HUES6 (cell line): ENCODE data around the gene DGKD.

Experiments
- H3K27ac ChIP-seq: 2 replicates; pipeline ENCODE4 v1.7.0; 2013; ENCODE audit warnings: low read depth, mild to moderate bottlenecking, low read length, inconsistent platforms
- H3K27me3 ChIP-seq: 2 replicates; pipeline ENCODE4 v1.6.1; 2013; ENCODE audit warnings: low read length; ENCODE audit not compliant: control insufficient read depth, insufficient read depth
- H3K36me3 ChIP-seq: 2 replicates; pipeline ENCODE4 v1.6.1; 2013; ENCODE audit warnings: low read length; ENCODE audit not compliant: control insufficient read depth, insufficient read depth
- H3K4me1 ChIP-seq: 2 replicates; pipeline ENCODE4 v1.6.1; 2013; ENCODE audit warnings: low read length; ENCODE audit not compliant: control insufficient read depth, insufficient read depth
- H3K4me3 ChIP-seq: 2 replicates; pipeline ENCODE4 v1.5.1; 2013; ENCODE audit warnings: low read depth, low read length
- H3K9ac ChIP-seq: one replicate; pipeline ENCODE4 v1.6.1; 2013; ENCODE audit warnings: mild to moderate bottlenecking, low read length
- H3K9me3 ChIP-seq: 2 replicates; pipeline ENCODE4 v1.6.1; 2013; ENCODE audit warnings: low read depth, low read length; ENCODE audit not compliant: control insufficient read depth, insufficient read depth

The DGKD gene

GRCh38 chr2:233456111-233456510, 101.8 kb downstream of the DGKD start:
- Histone ChIP-seq H3K9me3 (no peaks in the 10 kb centered on the region), H3K4me3 (no peak overlapping the region), H3K27ac (no peak overlapping the region), H3K9ac (no peak overlapping the region), H3K4me1 (no peaks in the 10 kb centered on the region), H3K27me3 (no peaks in the 10 kb centered on the region), H3K36me3 (peaks cover 63% of the 10 kb centered on the region)

- Histone ChIP-seq H3K4me3 (no peak overlapping the region), H3K9me3 (no peaks in the 10 kb centered on the region), H3K4me1 (no peaks in the 10 kb centered on the region), H3K27ac (no peak overlapping the region), H3K36me3 (peaks cover 67% of the 10 kb centered on the region), H3K9ac (no peak overlapping the region), H3K27me3 (no peaks in the 10 kb centered on the region)
Measured at GRCh38 chr2:233456934-233457333, 102.6 kb downstream of the DGKD start.

- H3K36me3 ChIP-seq, result peaks cover 67% of the 10 kb centered on the region
Measured at GRCh38 chr2:233457356-233457755, 103.1 kb downstream of the DGKD start.

GRCh38 chr2:233458031-233458610, 103.8 kb downstream of the DGKD start:
- Histone ChIP-seq H3K9ac (no peak overlapping the region), H3K36me3 (peaks cover 67% of the 10 kb centered on the region), H3K27me3 (no peaks in the 10 kb centered on the region), H3K9me3 (no peaks in the 10 kb centered on the region), H3K4me1 (no peaks in the 10 kb centered on the region), H3K27ac (no peak overlapping the region), H3K4me3 (no peak overlapping the region)

More at GRCh38 chr2:233457356-233457755, 103.1 kb downstream of the DGKD start:
- H3K4me1 ChIP-seq, result no peaks in the 10 kb centered on the region
- H3K9me3 ChIP-seq, result no peaks in the 10 kb centered on the region
- no peak overlapping the region for H3K4me3 ChIP-seq
- no peaks in the 10 kb centered on the region for H3K27me3 ChIP-seq
- H3K27ac ChIP-seq, result no peak overlapping the region
- no peak overlapping the region for H3K9ac ChIP-seq

- no peak overlapping the region for H3K9ac ChIP-seq
- H3K27ac ChIP-seq, result no peak overlapping the region
- H3K27me3 ChIP-seq, result no peaks in the 10 kb centered on the region
- H3K36me3 ChIP-seq, result peaks cover 69% of the 10 kb centered on the region
- no peaks in the 10 kb centered on the region for H3K9me3 ChIP-seq
- H3K4me3 ChIP-seq, result no peak overlapping the region
- no peaks in the 10 kb centered on the region for H3K4me1 ChIP-seq
Measured at GRCh38 chr2:233458826-233459225, 104.5 kb downstream of the DGKD start.

- H3K4me3 ChIP-seq, result no peak overlapping the region
- H3K27me3 ChIP-seq, result no peaks in the 10 kb centered on the region
- no peak overlapping the region for H3K9ac ChIP-seq
- no peaks in the 10 kb centered on the region for H3K4me1 ChIP-seq
- H3K27ac ChIP-seq, result no peak overlapping the region
- H3K36me3 ChIP-seq, result peaks cover 70% of the 10 kb centered on the region
- H3K9me3 ChIP-seq, result no peaks in the 10 kb centered on the region
Measured at GRCh38 chr2:233459426-233459825, 105.1 kb downstream of the DGKD start.

- peaks cover 66% of the 10 kb centered on the region for H3K36me3 ChIP-seq
Measured at GRCh38 chr2:233460726-233461441, 106.6 kb downstream of the DGKD start.

GRCh38 chr2:233461481-233461891, 107.2 kb downstream of the DGKD start:
- no peaks in the 10 kb centered on the region for H3K9me3 ChIP-seq
- H3K36me3 ChIP-seq, result peaks cover 68% of the 10 kb centered on the region
- H3K27ac ChIP-seq, result no peak overlapping the region

More at GRCh38 chr2:233460726-233461441, 106.6 kb downstream of the DGKD start:
- Histone ChIP-seq H3K27ac (no peak overlapping the region), H3K4me3 (no peak overlapping the region), H3K9me3 (no peaks in the 10 kb centered on the region), H3K27me3 (no peaks in the 10 kb centered on the region), H3K4me1 (no peaks in the 10 kb centered on the region), H3K9ac (no peak overlapping the region)

GRCh38 chr2:233462202-233462785, 108.0 kb downstream of the DGKD start:
- Histone ChIP-seq H3K4me3 (no peak overlapping the region), H3K36me3 (peaks cover 68% of the 10 kb centered on the region), H3K9me3 (no peaks in the 10 kb centered on the region), H3K4me1 (no peaks in the 10 kb centered on the region), H3K27me3 (no peaks in the 10 kb centered on the region), H3K27ac (no peak overlapping the region), H3K9ac (no peak overlapping the region)

More at GRCh38 chr2:233461481-233461891, 107.2 kb downstream of the DGKD start:
- no peaks in the 10 kb centered on the region for H3K27me3 ChIP-seq
- H3K9ac ChIP-seq, result no peak overlapping the region
- H3K4me1 ChIP-seq, result no peaks in the 10 kb centered on the region
- no peak overlapping the region for H3K4me3 ChIP-seq

- Histone ChIP-seq H3K9me3 (no peaks in the 10 kb centered on the region), H3K9ac (no peak overlapping the region), H3K27me3 (no peaks in the 10 kb centered on the region), H3K36me3 (peaks cover 68% of the 10 kb centered on the region), H3K4me3 (no peak overlapping the region), H3K27ac (no peak overlapping the region), H3K4me1 (no peaks in the 10 kb centered on the region)
Measured at GRCh38 chr2:233462826-233463470, 108.7 kb downstream of the DGKD start.

GRCh38 chr2:233463586-233463985, 109.3 kb downstream of the DGKD start:
- no peaks in the 10 kb centered on the region for H3K27me3 ChIP-seq
- no peaks in the 10 kb centered on the region for H3K9me3 ChIP-seq
- H3K27ac ChIP-seq, result no peak overlapping the region
- no peak overlapping the region for H3K9ac ChIP-seq
- H3K36me3 ChIP-seq, result peaks cover 71% of the 10 kb centered on the region
- no peaks in the 10 kb centered on the region for H3K4me1 ChIP-seq
- H3K4me3 ChIP-seq, result no peak overlapping the region
